Activated naive CD4-positive, alpha-beta T cell treated with anti-CD3 and anti-CD28 coated beads for 36 hours (primary cell): ENCODE results near the gene SYT13. TPM values are rescaled to one million over a fixed set of nuclear protein-coding genes. Genes with fewer than 3 reads are reported as not detected.

ENCODE experiments used
- CTCF ChIA-PET: fragments of 350-600 bp; sonication (Branson Sonifier 250); formaldehyde crosslinking; loops from one replicate; lab custom pipeline; 2021; ENCODE audit warnings: antibody characterized with exemption; lab: Charles Lee
- DNase-seq: peaks from one replicate; pipeline ENCODE4 v3.0.0-alpha.2; 2020
- H3K27ac Mint-ChIP-seq: one replicate; pipeline ENCODE4 v1.8.0; 2021; ENCODE audit warnings: mild to moderate bottlenecking, mixed read lengths
- H3K27me3 Mint-ChIP-seq: one replicate; pipeline ENCODE4 v1.8.0; 2021; ENCODE audit warnings: low read depth, mixed read lengths
- H3K36me3 Mint-ChIP-seq: one replicate; pipeline ENCODE4 v1.8.0; 2021; ENCODE audit warnings: low read depth, mixed read lengths
- H3K4me1 Mint-ChIP-seq: one replicate; pipeline ENCODE4 v1.8.0; 2021; ENCODE audit warnings: low read depth, mixed read lengths
- H3K4me3 Mint-ChIP-seq: one replicate; pipeline ENCODE4 v1.8.0; 2021; ENCODE audit warnings: mild to moderate bottlenecking, moderate library complexity, mixed read lengths
- H3K9me3 Mint-ChIP-seq: one replicate; pipeline ENCODE4 v1.8.0; 2021; ENCODE audit warnings: mixed read lengths
- intact Hi-C: fragments of 100-400 bp; cut with micrococcal nuclease; formaldehyde crosslinking; loops from one replicate; pipeline ENCODE4 v1.15.1; 2023
- total RNA-seq, 2 experiments: library from RNA; stranded (reverse); gene quantifications; one replicate each; pipeline ENCODE4 v1.2.3, GENCODE V29; 2021

The SYT13 gene
- total RNA-seq, 2 experiments from 2014 or later = not detected

GRCh38 chr11:45209891-45210699, 76.0 kb downstream of the SYT13 start:
- no peak for DNase-seq
- intact Hi-C loops = no loop called here
- Mint-ChIP-seq H3K27ac (no peak overlapping the region), H3K27me3 (no peaks in the 10 kb centered on the region), H3K36me3 (peaks cover 3% of the 10 kb centered on the region), H3K9me3 (no peaks in the 10 kb centered on the region), H3K4me3 (no peak overlapping the region), H3K4me1 (no peaks in the 10 kb centered on the region)
- CTCF ChIA-PET = no interaction called here

GRCh38 chr11:45209000-45209879, 76.9 kb downstream of the SYT13 start:
- Mint-ChIP-seq H3K27ac (no peak overlapping the region), H3K4me3 (no peak overlapping the region)
- CTCF ChIA-PET = interaction anchor here (0.8 kb wide), 1 partner anchor 99 kb away, joined by 3 read pairs; no protein-coding TSS in a partner anchor

GRCh38 chr11:45208135-45208534, 78.0 kb downstream of the SYT13 start:
- Mint-ChIP-seq H3K4me1 (no peaks in the 10 kb centered on the region), H3K4me3 (no peak overlapping the region), H3K9me3 (no peaks in the 10 kb centered on the region), H3K27me3 (no peaks in the 10 kb centered on the region), H3K27ac (no peak overlapping the region), H3K36me3 (peaks cover 3% of the 10 kb centered on the region)
- CTCF ChIA-PET = interaction anchor here (0.8 kb wide), 1 partner anchor 98 kb away, joined by 3 read pairs; no protein-coding TSS in a partner anchor
- intact Hi-C loops = no loop called here
- no peak for DNase-seq

More at GRCh38 chr11:45209000-45209879, 76.9 kb downstream of the SYT13 start:
- peaks cover 3% of the 10 kb centered on the region for H3K36me3 Mint-ChIP-seq
- no peak for DNase-seq
- no peaks in the 10 kb centered on the region for H3K9me3 Mint-ChIP-seq
- no peaks in the 10 kb centered on the region for H3K27me3 Mint-ChIP-seq
- intact Hi-C loops = no loop called here
- no peaks in the 10 kb centered on the region for H3K4me1 Mint-ChIP-seq

GRCh38 chr11:45205978-45206377, 80.2 kb downstream of the SYT13 start:
- DNase-seq = no peak
- CTCF ChIA-PET = no interaction called here
- Mint-ChIP-seq H3K27me3 (no peaks in the 10 kb centered on the region), H3K4me3 (no peak overlapping the region), H3K36me3 (peaks cover 10% of the 10 kb centered on the region), H3K4me1 (no peaks in the 10 kb centered on the region), H3K27ac (no peak overlapping the region), H3K9me3 (no peaks in the 10 kb centered on the region)
- intact Hi-C loops = no loop called here

DNA sequence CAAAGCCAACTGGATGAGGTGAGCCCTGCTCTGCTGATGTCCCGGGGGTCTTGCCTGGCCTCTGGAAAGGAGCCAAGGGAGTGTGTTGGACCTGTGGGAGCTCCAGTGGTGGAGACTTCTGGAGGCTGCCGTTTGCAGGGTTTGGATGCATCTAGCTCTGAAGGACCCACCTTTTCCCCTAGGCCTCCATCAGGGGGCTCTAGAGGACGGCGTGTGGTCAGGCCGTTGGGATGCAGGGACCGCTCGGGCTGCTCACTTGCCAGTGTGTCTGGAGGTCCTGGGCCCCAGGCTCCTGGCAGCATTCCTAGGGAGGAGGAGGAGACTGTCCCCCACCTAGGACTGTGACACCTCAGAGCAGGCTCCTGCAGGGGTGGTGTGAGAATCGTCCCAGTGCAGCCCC, 81.4 kb downstream of the SYT13 start:
- Mint-ChIP-seq H3K4me1 (no peaks in the 10 kb centered on the region), H3K36me3 (peaks cover 10% of the 10 kb centered on the region), H3K27ac (no peak overlapping the region), H3K9me3 (no peaks in the 10 kb centered on the region), H3K4me3 (no peak overlapping the region), H3K27me3 (no peaks in the 10 kb centered on the region)
- no peak for DNase-seq
- CTCF ChIA-PET = no interaction called here
- intact Hi-C loops = no loop called here

- CTCF ChIA-PET = interaction anchor here (1.1 kb wide), 1 partner anchor 80 kb away, joined by 4 read pairs; no protein-coding TSS in a partner anchor
- H3K27ac Mint-ChIP-seq = no peak overlapping the region
Measured at GRCh38 chr11:45193695-45194094, 92.4 kb downstream of the SYT13 start.

More at GRCh38 chr11:45193695-45194094, 92.4 kb downstream of the SYT13 start:
- Mint-ChIP-seq H3K36me3 (peaks cover 2% of the 10 kb centered on the region), H3K4me1 (no peaks in the 10 kb centered on the region), H3K27me3 (no peaks in the 10 kb centered on the region), H3K4me3 (no peak overlapping the region), H3K9me3 (no peaks in the 10 kb centered on the region)
- no peak for DNase-seq
- intact Hi-C loops = no loop called here

Other genes starting within 250 kb of the SYT13 start
- gene PRDM11, start 139.7 kb downstream of the SYT13 start, total RNA-seq = 1 to 10 TPM in 1 of 2 experiments, under 1 TPM in 1; 0.81 to 1.3 TPM